Astrocyte of the cerebellum (primary cell): ENCODE measurements around the gene KCNMB4.
"Not testable (repeated sequence)": the region's sequence is repeated elsewhere in the genome, so short reads cannot be mapped to it uniquely, and the experiment has no call there.

Source experiments
- DNase-seq: peaks from one replicate; pipeline ENCODE4 v3.0.0-alpha.2; 2011; ENCODE audit warnings: low read depth
- H3K4me3 ChIP-seq: 2 replicates; pipeline ENCODE4 v1.5.1; 2011; ENCODE audit warnings: mild to moderate bottlenecking, low read depth, low read length, moderate library complexity
- CTCF ChIP-seq: IDR thresholded peaks from 2 replicates; pipeline ENCODE4 v1.5.1; 2012; ENCODE audit warnings: low read length, low read depth, moderate library complexity, mild to moderate bottlenecking; ENCODE audit errors: missing control alignments
- in situ Hi-C: cut with HindIII; loops from 2 replicates; pipeline ENCODE4 v1.10.0; 2017; ENCODE audit warnings: low sequenced_read_pairs

The KCNMB4 gene

GRCh38 chr12:70386771-70387170, 20.7 kb downstream of the KCNMB4 start:
- no peak for TF ChIP-seq CTCF
- no peak for DNase-seq
- no peak overlapping the region for H3K4me3 ChIP-seq
- in situ Hi-C loops, result no loop called here

- H3K4me3 ChIP-seq, result no peak overlapping the region
- in situ Hi-C loops, result no loop called here
- no peak for DNase-seq
- no peak for TF ChIP-seq CTCF
Measured at GRCh38 chr12:70389678-70390077, 23.6 kb downstream of the KCNMB4 start.

- H3K4me3 ChIP-seq, in situ Hi-C loops, DNase-seq: not testable (repeated sequence)
Measured at GRCh38 chr12:70392631-70393030, 26.5 kb downstream of the KCNMB4 start.

GRCh38 chr12:70393787-70394499, 27.9 kb downstream of the KCNMB4 start:
- H3K4me3 ChIP-seq, result no peak overlapping the region
- no peak for DNase-seq
- in situ Hi-C loops, result no loop called here
- TF ChIP-seq CTCF, result no peak

GRCh38 chr12:70398002-70398401, 31.9 kb downstream of the KCNMB4 start:
- no peak for DNase-seq
- no peak overlapping the region for H3K4me3 ChIP-seq
- in situ Hi-C loops, result no loop called here
- TF ChIP-seq CTCF, result no peak

- no peak for TF ChIP-seq CTCF
- no peak for DNase-seq
- in situ Hi-C loops, result no loop called here
- no peak overlapping the region for H3K4me3 ChIP-seq
Measured at GRCh38 chr12:70398862-70399261, 32.8 kb downstream of the KCNMB4 start.

GRCh38 chr12:70399311-70399710, 33.2 kb downstream of the KCNMB4 start:
- in situ Hi-C loops, result no loop called here
- no peak for DNase-seq
- no peak for TF ChIP-seq CTCF
- H3K4me3 ChIP-seq, result no peak overlapping the region
